Muscle of back (tissue), 10 donors: ENCODE measurements around the gene RBMS2. TPM values are rescaled to one million over a fixed set of nuclear protein-coding genes. Genes with fewer than 3 reads are reported as not detected.

Experiments
- polyA plus RNA-seq, 10 donors: library from polyadenylated mRNA; unstranded; fragments of 120-200 nt; gene quantifications; one replicate each; pipeline ENCODE4 v1.2.1, GENCODE V29; 2013; ENCODE audit not compliant: insufficient read length in 10 of 10

RBMS2 gene
- polyA plus RNA-seq, 10 donors = 17.1 to 37.6 (median 28.7) TPM

Other genes with a start within 250 kb of the RBMS2 start
- gene CS, start 221.5 kb upstream of the RBMS2 start, polyA plus RNA-seq = 100 to 1,000 TPM; 166 to 293 (median 221) TPM
- 10 to 100 TPM; 45.4 to 75.7 (median 52.2) TPM for gene CNPY2, start 205.8 kb upstream of the RBMS2 start, polyA plus RNA-seq
- 10 to 100 TPM; 26.3 to 67.2 (median 45.8) TPM for gene PAN2, start 187.8 kb upstream of the RBMS2 start, polyA plus RNA-seq
- gene IL23A, start 182.9 kb upstream of the RBMS2 start, polyA plus RNA-seq = under 1 TPM in 9 of 10 donors, not detected in 1; 0.19 to 0.90 (median 0.61) TPM
- 10 to 100 TPM; 39.6 to 94.7 (median 59.4) TPM for gene STAT2, start 161.7 kb upstream of the RBMS2 start, polyA plus RNA-seq
- gene APOF, start 159.0 kb upstream of the RBMS2 start, polyA plus RNA-seq = under 1 TPM in 2 of 10 donors, not detected in 8; 0.09 to 0.15 TPM
- gene TIMELESS, start 72.4 kb upstream of the RBMS2 start, polyA plus RNA-seq = 10 to 100 TPM; 11.5 to 22.6 (median 14.6) TPM
- gene MIP, start 67.2 kb upstream of the RBMS2 start, polyA plus RNA-seq = under 1 TPM in 1 of 10 donors, not detected in 9; 0.07 TPM
- 1 to 10 TPM; 1.3 to 3.3 (median 1.8) TPM for gene SPRYD4, start 53.2 kb upstream of the RBMS2 start, polyA plus RNA-seq
- under 1 TPM in 5 of 10 donors, not detected in 5; 0.15 to 0.39 (median 0.19) TPM for gene GLS2, start 33.7 kb upstream of the RBMS2 start, polyA plus RNA-seq
- 10 to 100 TPM; 24.6 to 60.1 (median 37.7) TPM for gene BAZ2A, start 108.5 kb downstream of the RBMS2 start, polyA plus RNA-seq
- gene ATP5F1B, start 124.2 kb downstream of the RBMS2 start, polyA plus RNA-seq = 100 to 1,000 TPM; 633 to 783 (median 709) TPM
- gene PTGES3, start 166.5 kb downstream of the RBMS2 start, polyA plus RNA-seq = 100 to 1,000 TPM; 180 to 247 (median 202) TPM
- gene NACA, start 203.5 kb downstream of the RBMS2 start, polyA plus RNA-seq = 1,000 to 10,000 TPM; 1,587 to 2,391 (median 1,893) TPM
- 10 to 100 TPM in 9 of 10 donors, 1 to 10 TPM in 1; 9.0 to 15.2 (median 11.6) TPM for gene PRIM1, start 230.5 kb downstream of the RBMS2 start, polyA plus RNA-seq
- under 1 TPM; 0.18 to 0.86 (median 0.29) TPM for gene HSD17B6, start 241.5 kb downstream of the RBMS2 start, polyA plus RNA-seq